ENCODE measurements around the gene DYNLL2. TPM values are rescaled to one million over a fixed set of nuclear protein-coding genes. Genes with fewer than 3 reads are reported as not detected.
"Not testable (repeated sequence)": the region's sequence is repeated elsewhere in the genome, so short reads cannot be mapped to it uniquely, and the experiment has no call there.

The DYNLL2 gene
- polyA plus RNA-seq, 3 donors = 0.30 to 9.9 (median 0.42) TPM

- no peak overlapping the region for H3K27ac ChIP-seq (ENCODE audit: low read depth in 1 of 2, low read length in 2 of 2)
- no peaks in the 10 kb centered on the region for H3K36me3 ChIP-seq (replicated peaks in 1 of 2; ENCODE audit: control insufficient read depth in 1 of 2, insufficient read depth in 2 of 2, low read length in 2 of 2)
- DNase-seq = no peak
- Mint-ChIP-seq H3K9me3 (peaks cover 0 to 2% (median 0%) of the 10 kb centered on the region in 7 donors), H3K27ac (no peak overlapping the region), H3K27me3 (ENCODE audit: low read depth in 3 of 3) (peaks cover 15 to 38% (median 19%) of the 10 kb centered on the region in 3 donors), H3K4me3 (no peak overlapping the region), H3K4me1 (peaks cover 2% of the 10 kb centered on the region), H3K36me3 (no peaks in the 10 kb centered on the region)
- TF ChIP-seq CTCF (IDR thresholded peaks at IDR 0.05) = no peak
- no peak overlapping the region for H3K4me3 ChIP-seq (replicated peaks in 1 of 3; ENCODE audit: low read depth in 2 of 3, low read length in 3 of 3)
- 72% methylated on average over 2 of the region's 5 CpGs for WGBS (ENCODE audit: insufficient coverage)
- H3K4me2 ChIP-seq (replicated peaks; ENCODE audit: extremely low read depth, low read length, poor library complexity, severe bottlenecking) = no peak overlapping the region
- H3K9me3 ChIP-seq (replicated peaks in 1 of 2; ENCODE audit: control insufficient read depth in 1 of 2, insufficient read depth in 1 of 2, low read length in 2 of 2) = no peaks in the 10 kb centered on the region
- intact Hi-C loops (cut with micrococcal nuclease) = no loop called here
- H3K27me3 ChIP-seq (ENCODE audit: control insufficient read depth in 2 of 2, insufficient read depth in 2 of 2, low read length in 2 of 2) = peaks cover 0 to 2% of the 10 kb centered on the region in 2 donors
- H3K4me1 ChIP-seq (ENCODE audit: control insufficient read depth in 1 of 2, insufficient read depth in 2 of 2, low read length in 2 of 2) = no peaks in the 10 kb centered on the region
- H2AFZ ChIP-seq (ENCODE audit: insufficient read depth, low read depth, low read length, poor library complexity, severe bottlenecking) = no peak overlapping the region
- no peaks in the 10 kb centered on the region for H4K20me1 ChIP-seq (ENCODE audit: insufficient read depth, low read length)
- H3K9ac ChIP-seq (ENCODE audit: insufficient read depth, low read length, poor library complexity, severe bottlenecking) = no peak overlapping the region
- H3K79me2 ChIP-seq (ENCODE audit: insufficient read depth, low read length) = no peaks in the 10 kb centered on the region
Observed at GRCh38 chr17:58043221-58044181, 39.7 kb upstream of the DYNLL2 start.

- H3K4me3 ChIP-seq (replicated peaks in 1 of 3; ENCODE audit: low read depth in 2 of 3, low read length in 3 of 3); H3K9ac ChIP-seq (ENCODE audit: insufficient read depth, low read length, poor library complexity, severe bottlenecking); H3K9me3 Mint-ChIP-seq; H2AFZ ChIP-seq (ENCODE audit: insufficient read depth, low read depth, low read length, poor library complexity, severe bottlenecking); H4K20me1 ChIP-seq (ENCODE audit: insufficient read depth, low read length); H3K36me3 ChIP-seq (replicated peaks in 1 of 2; ENCODE audit: control insufficient read depth in 1 of 2, insufficient read depth in 2 of 2, low read length in 2 of 2); H3K4me1 Mint-ChIP-seq; H3K9me3 ChIP-seq (replicated peaks in 1 of 2; ENCODE audit: control insufficient read depth in 1 of 2, insufficient read depth in 1 of 2, low read length in 2 of 2); intact Hi-C loops (cut with micrococcal nuclease); H3K27ac ChIP-seq (ENCODE audit: low read depth in 1 of 2, low read length in 2 of 2); H3K27ac Mint-ChIP-seq; DNase-seq; H3K79me2 ChIP-seq (ENCODE audit: insufficient read depth, low read length); H3K36me3 Mint-ChIP-seq; H3K4me2 ChIP-seq (replicated peaks; ENCODE audit: extremely low read depth, low read length, poor library complexity, severe bottlenecking); H3K27me3 ChIP-seq (ENCODE audit: control insufficient read depth in 2 of 2, insufficient read depth in 2 of 2, low read length in 2 of 2); H3K4me3 Mint-ChIP-seq; H3K4me1 ChIP-seq (ENCODE audit: control insufficient read depth in 1 of 2, insufficient read depth in 2 of 2, low read length in 2 of 2): not testable (repeated sequence)
- 91% methylated on average over 4 of the region's 6 CpGs for WGBS (ENCODE audit: insufficient coverage)
- H3K27me3 Mint-ChIP-seq (ENCODE audit: low read depth in 3 of 3) = peaks cover 11 to 35% (median 19%) of the 10 kb centered on the region in 3 donors
Observed at GRCh38 chr17:58044256-58044655, 39.0 kb upstream of the DYNLL2 start.

Measured in CD14-positive monocyte (primary cell).